CD4-positive, alpha-beta memory T cell (primary cell): Measurements from ENCODE around the gene SERPINH1. TPM values are rescaled to one million over a fixed set of nuclear protein-coding genes. Genes with fewer than 3 reads are reported as not detected.
A peak's percentile ranks its signal among the peaks of the same experiment; 100 is the strongest.

Source experiments
- CTCF ChIA-PET: fragments of 350-600 bp; sonication (Branson Sonifier 250); formaldehyde crosslinking; loops from one replicate; lab custom pipeline; 2021; ENCODE audit warnings: inconsistent platforms; ENCODE audit not compliant: partially characterized antibody; lab: Charles Lee
- POLR2A ChIA-PET: fragments of 350-600 bp; sonication (Branson Sonifier 250); formaldehyde crosslinking; loops from one replicate; lab custom pipeline; 2021; ENCODE audit not compliant: partially characterized antibody; lab: Charles Lee
- DNase-seq, 5 donors: peaks; one replicate each; pipeline versions ENCODE4 v3.0.0 to v3.0.0-alpha.2; 2020 to 2022; ENCODE audit warnings: mixed read lengths in 1 of 5
- H3K27ac ChIP-seq: one replicate; pipeline ENCODE4 v1.7.0; 2013; ENCODE audit warnings: low read depth, low read length
- H3K27me3 ChIP-seq: 2 replicates; pipeline ENCODE4 v1.7.0; 2013; ENCODE audit warnings: mild to moderate bottlenecking, low read length, moderate library complexity; ENCODE audit not compliant: insufficient read depth
- H3K36me3 ChIP-seq: 2 replicates; pipeline ENCODE4 v1.7.0; 2013; ENCODE audit warnings: mild to moderate bottlenecking, low read length, moderate library complexity; ENCODE audit not compliant: insufficient read depth
- H3K4me1 ChIP-seq: 2 replicates; pipeline ENCODE4 v1.7.0; 2013; ENCODE audit warnings: mild to moderate bottlenecking, low read length, moderate library complexity; ENCODE audit not compliant: insufficient read depth
- H3K4me3 ChIP-seq, 2 donors: one replicate each; pipeline ENCODE4 v1.7.0; 2013; ENCODE audit warnings: low read length in 2 of 2, mild to moderate bottlenecking in 1 of 2
- H3K9me3 ChIP-seq, 2 donors: one replicate each; pipeline ENCODE4 v1.7.0; 2013; ENCODE audit warnings: low read length in 2 of 2, control low read depth in 1 of 2; ENCODE audit not compliant: control insufficient read depth in 1 of 2
- H3K27ac Mint-ChIP-seq, 7 donors: one replicate each; pipeline ENCODE4 v1.8.0; 2020 to 2021; ENCODE audit warnings: mixed read lengths in 7 of 7, mild to moderate bottlenecking in 6 of 7, inconsistent platforms in 3 of 7, moderate library complexity in 3 of 7
- H3K27me3 Mint-ChIP-seq, 2 donors: one replicate each; pipeline ENCODE4 v1.8.0; 2020 to 2021; ENCODE audit warnings: mixed read lengths in 2 of 2
- H3K36me3 Mint-ChIP-seq, 2 donors: one replicate each; pipeline ENCODE4 v1.8.0; 2020 to 2021; ENCODE audit warnings: mixed read lengths in 2 of 2, inconsistent platforms in 1 of 2, mild to moderate bottlenecking in 1 of 2
- H3K4me1 Mint-ChIP-seq, 4 donors: one replicate each; pipeline ENCODE4 v1.8.0; 2020 to 2021; ENCODE audit warnings: mixed read lengths in 4 of 4, mild to moderate bottlenecking in 1 of 4
- H3K4me3 Mint-ChIP-seq, 8 donors: one replicate each; pipeline ENCODE4 v1.8.0; 2020 to 2021; ENCODE audit warnings: mixed read lengths in 8 of 8, mild to moderate bottlenecking in 7 of 8, moderate library complexity in 6 of 8, inconsistent platforms in 3 of 8
- H3K9me3 Mint-ChIP-seq, 8 donors: one replicate each; pipeline ENCODE4 v1.8.0; 2020 to 2021; ENCODE audit warnings: mixed read lengths in 8 of 8, mild to moderate bottlenecking in 5 of 8, inconsistent platforms in 3 of 8, moderate library complexity in 1 of 8
- intact Hi-C: fragments of 100-400 bp; cut with micrococcal nuclease; formaldehyde crosslinking; loops from one replicate; pipeline ENCODE4 v1.15.1; 2023
- polyA plus RNA-seq, 2 donors: library from polyadenylated mRNA; unstranded; fragments of 300-500 nt; fragmentation: Illumina TruSeq; gene quantifications; one replicate each; pipeline ENCODE4 v1.2.3, GENCODE V29; 2021
- total RNA-seq, 2 experiments: library from RNA; stranded (reverse); gene quantifications; one replicate each; pipeline ENCODE4 v1.2.3, GENCODE V29; 2021

Gene SERPINH1
- total and polyA plus RNA-seq, 4 experiments from 2014 or later: 1.1 to 16.2 (median 11.3) TPM

GRCh38 chr11:75588051-75588481 lies 26.0 kb downstream of the SERPINH1 start:
- H3K9me3 Mint-ChIP-seq: no peaks in the 10 kb centered on the region
- no peak for DNase-seq
- Histone ChIP-seq H3K27me3 (no peaks in the 10 kb centered on the region), H3K9me3 (no peaks in the 10 kb centered on the region), H3K4me1 (peaks cover 9% of the 10 kb centered on the region), H3K27ac (no peak overlapping the region), H3K4me3 (no peak overlapping the region), H3K36me3 (no peaks in the 10 kb centered on the region)
- intact Hi-C loops: loop anchor here (10.0 kb wide), 1 partner anchor 227 kb away; the partner anchor contains the start of gene UVRAG
- no peak overlapping the region for H3K27ac Mint-ChIP-seq
- H3K4me1 Mint-ChIP-seq: peaks cover 11 to 20% (median 15%) of the 10 kb centered on the region in 4 donors
- H3K36me3 Mint-ChIP-seq: no peaks in the 10 kb centered on the region
- H3K4me3 Mint-ChIP-seq: no peak overlapping the region
- ChIA-PET POLR2A (no interaction called here), CTCF (no interaction called here)
- H3K27me3 Mint-ChIP-seq: no peaks in the 10 kb centered on the region

- Mint-ChIP-seq H3K36me3 (no peaks in the 10 kb centered on the region), H3K27me3 (no peaks in the 10 kb centered on the region), H3K27ac (peak overlapping the region in 1 of 7 donors; percentile 22), H3K4me1 (peaks cover 11 to 21% (median 14%) of the 10 kb centered on the region in 4 donors), H3K9me3 (no peaks in the 10 kb centered on the region), H3K4me3 (no peak overlapping the region)
- H3K27ac ChIP-seq: no peak overlapping the region
- no peaks in the 10 kb centered on the region for H3K27me3 ChIP-seq
- DNase-seq: no peak
- H3K4me1 ChIP-seq: peaks cover 9% of the 10 kb centered on the region
- no peaks in the 10 kb centered on the region for H3K36me3 ChIP-seq
- intact Hi-C loops: loop anchor here (10.0 kb wide), 1 partner anchor 226 kb away; the partner anchor contains the start of gene UVRAG
- POLR2A ChIA-PET: no interaction called here
- no peaks in the 10 kb centered on the region for H3K9me3 ChIP-seq
- CTCF ChIA-PET: no interaction called here
- H3K4me3 ChIP-seq: no peak overlapping the region
These were observed 27.0 kb downstream of the SERPINH1 start for GRCh38 chr11:75589051-75589450.

- Mint-ChIP-seq H3K36me3 (no peaks in the 10 kb centered on the region), H3K9me3 (no peaks in the 10 kb centered on the region), H3K27me3 (no peaks in the 10 kb centered on the region), H3K27ac (peak overlapping the region in 1 of 7 donors; percentile 22), H3K4me3 (no peak overlapping the region), H3K4me1 (peaks cover 10 to 18% (median 12%) of the 10 kb centered on the region in 4 donors)
- Histone ChIP-seq H3K27ac (no peak overlapping the region), H3K4me1 (peaks cover 9% of the 10 kb centered on the region), H3K27me3 (no peaks in the 10 kb centered on the region), H3K4me3 (no peak overlapping the region), H3K36me3 (no peaks in the 10 kb centered on the region), H3K9me3 (no peaks in the 10 kb centered on the region)
- POLR2A ChIA-PET: no interaction called here
- CTCF ChIA-PET: interaction anchor here (1.5 to 1.7 kb wide), 4 partner anchors 12 to 58 kb away, joined by 4 to 5 read pairs (median 4); no protein-coding TSS in a partner anchor
- intact Hi-C loops: loop anchor here (10.0 kb wide), 1 partner anchor 225 kb away; the partner anchor contains the start of gene UVRAG
- no peak for DNase-seq
These were observed 27.9 kb downstream of the SERPINH1 start for GRCh38 chr11:75589933-75590332.

- H3K4me1 ChIP-seq: peaks cover 9% of the 10 kb centered on the region
- CTCF ChIA-PET: interaction anchor here (0.6 to 1.8 kb wide), 6 partner anchors 8 to 340 kb away, joined by 3 to 5 read pairs (median 4); no protein-coding TSS in a partner anchor
- H3K27me3 Mint-ChIP-seq: peaks cover 0 to 1% of the 10 kb centered on the region in 2 donors
These were observed 29.3 kb downstream of the SERPINH1 start for GRCh38 chr11:75591371-75591770.

GRCh38 chr11:75591966-75592365 lies 29.9 kb downstream of the SERPINH1 start:
- Histone ChIP-seq H3K4me1 (peaks cover 9% of the 10 kb centered on the region), H3K4me3 (no peak overlapping the region), H3K9me3 (no peaks in the 10 kb centered on the region), H3K27me3 (no peaks in the 10 kb centered on the region), H3K27ac (no peak overlapping the region), H3K36me3 (no peaks in the 10 kb centered on the region)
- H3K36me3 Mint-ChIP-seq: no peaks in the 10 kb centered on the region
- H3K4me1 Mint-ChIP-seq: peaks cover 9 to 15% (median 12%) of the 10 kb centered on the region in 4 donors
- no peak overlapping the region for H3K27ac Mint-ChIP-seq
- no peak overlapping the region for H3K4me3 Mint-ChIP-seq
- ChIA-PET CTCF (interaction anchor here (1.0 to 1.8 kb wide), 3 partner anchors 9 to 16 kb away, joined by 4 to 5 read pairs (median 5); no protein-coding TSS in a partner anchor), POLR2A (no interaction called here)
- no peaks in the 10 kb centered on the region for H3K9me3 Mint-ChIP-seq
- intact Hi-C loops: loop anchor here (1.0 kb wide), 1 partner anchor 45 kb away; no protein-coding TSS in a partner anchor
- no peak for DNase-seq
- H3K27me3 Mint-ChIP-seq: peaks cover 0 to 1% of the 10 kb centered on the region in 2 donors

More at GRCh38 chr11:75591371-75591770, 29.3 kb downstream of the SERPINH1 start:
- Mint-ChIP-seq H3K4me3 (no peak overlapping the region), H3K27ac (no peak overlapping the region), H3K9me3 (no peaks in the 10 kb centered on the region), H3K36me3 (no peaks in the 10 kb centered on the region), H3K4me1 (peaks cover 9 to 15% (median 12%) of the 10 kb centered on the region in 4 donors)
- Histone ChIP-seq H3K27ac (no peak overlapping the region), H3K4me3 (no peak overlapping the region), H3K9me3 (no peaks in the 10 kb centered on the region), H3K36me3 (no peaks in the 10 kb centered on the region), H3K27me3 (no peaks in the 10 kb centered on the region)
- no peak for DNase-seq
- intact Hi-C loops: no loop called here
- POLR2A ChIA-PET: no interaction called here

GRCh38 chr11:75592715-75593114 lies 30.7 kb downstream of the SERPINH1 start:
- intact Hi-C loops: loop anchor here (1.0 kb wide), 1 partner anchor 45 kb away; no protein-coding TSS in a partner anchor
- Mint-ChIP-seq H3K4me1 (peaks cover 9 to 15% (median 12%) of the 10 kb centered on the region in 4 donors), H3K9me3 (no peaks in the 10 kb centered on the region), H3K4me3 (peak overlapping the region in 1 of 8 donors; percentile 42), H3K36me3 (no peaks in the 10 kb centered on the region), H3K27ac (peak overlapping the region in 2 of 7 donors; percentile 29 to 31), H3K27me3 (peaks cover 0 to 1% of the 10 kb centered on the region in 2 donors)
- H3K9me3 ChIP-seq: no peaks in the 10 kb centered on the region
- H3K4me1 ChIP-seq: peaks cover 9% of the 10 kb centered on the region
- no peak for DNase-seq
- no peaks in the 10 kb centered on the region for H3K27me3 ChIP-seq
- no peaks in the 10 kb centered on the region for H3K36me3 ChIP-seq
- ChIA-PET CTCF (interaction anchor here (1.0 to 1.8 kb wide), 3 partner anchors 8 to 17 kb away, joined by 4 to 5 read pairs (median 5); no protein-coding TSS in a partner anchor), POLR2A (no interaction called here)
- no peak overlapping the region for H3K4me3 ChIP-seq
- H3K27ac ChIP-seq: no peak overlapping the region

GRCh38 chr11:75593286-75593915 lies 31.3 kb downstream of the SERPINH1 start:
- H3K27ac ChIP-seq: no peak overlapping the region
- Mint-ChIP-seq H3K4me3 (no peak overlapping the region), H3K9me3 (no peaks in the 10 kb centered on the region), H3K27me3 (peaks cover 0 to 1% of the 10 kb centered on the region in 2 donors), H3K27ac (no peak overlapping the region), H3K36me3 (no peaks in the 10 kb centered on the region), H3K4me1 (peaks cover 9 to 15% (median 12%) of the 10 kb centered on the region in 4 donors)
- no peaks in the 10 kb centered on the region for H3K9me3 ChIP-seq
- DNase-seq: no peak
- H3K4me3 ChIP-seq: no peak overlapping the region
- ChIA-PET POLR2A (no interaction called here), CTCF (no interaction called here)
- H3K4me1 ChIP-seq: peaks cover 9% of the 10 kb centered on the region
- no peaks in the 10 kb centered on the region for H3K36me3 ChIP-seq
- intact Hi-C loops: no loop called here
- no peaks in the 10 kb centered on the region for H3K27me3 ChIP-seq
